ENCODE measurements around the gene TOMM40. TPM values are rescaled to one million over a fixed set of nuclear protein-coding genes. Genes with fewer than 3 reads are reported as not detected.

The TOMM40 gene
- total and polyA plus RNA-seq, 2 of the 13 experiments (the other 11 are each of a cell fraction or from before 2014, with no cell fraction given) = 72.0 to 110 TPM

DNA sequence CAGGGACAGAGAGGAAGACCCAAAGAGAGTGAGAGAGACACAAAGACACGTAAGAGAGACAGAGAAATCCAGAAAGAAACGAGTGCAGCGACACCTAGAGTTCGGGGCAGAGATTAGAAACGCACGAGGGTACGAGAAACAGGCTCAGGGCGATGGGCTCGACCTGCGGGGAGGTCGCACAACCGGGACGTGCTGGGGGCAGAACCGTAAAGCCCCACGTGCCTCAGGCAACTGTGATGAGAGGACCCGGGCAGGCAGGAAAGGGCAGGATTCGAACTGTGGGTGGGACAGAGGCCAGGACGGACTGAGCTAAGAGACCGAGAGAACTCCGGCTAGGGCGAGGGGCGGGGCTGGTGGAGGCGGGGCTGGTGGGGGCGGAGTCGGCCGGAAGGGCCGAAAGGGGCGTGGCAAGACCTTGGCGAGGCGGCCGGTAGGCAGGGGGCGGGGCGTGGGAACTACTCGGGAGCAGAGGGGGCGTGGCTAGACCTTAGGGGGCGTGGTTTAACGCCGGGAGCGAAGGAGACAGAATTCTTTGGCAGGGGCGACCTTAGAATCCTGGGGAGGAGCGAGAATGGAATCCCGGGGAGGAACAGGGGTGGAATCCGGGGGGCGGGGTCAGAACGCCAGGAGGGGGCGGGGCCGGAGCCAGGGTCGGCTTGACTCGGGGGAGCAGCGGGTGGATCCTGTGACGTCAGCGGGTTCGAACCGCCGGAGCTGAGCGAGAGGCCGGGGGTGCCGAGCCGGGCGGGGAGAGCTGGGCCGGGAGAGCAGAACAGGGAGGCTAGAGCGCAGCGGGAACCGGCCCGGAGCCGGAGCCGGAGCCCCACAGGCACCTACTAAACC lies 45.2 kb upstream of the TOMM40 start, which contains the start of gene NECTIN2 (continued):
- no peak for TF ChIP-seq NFYC (CRISPR knock-in tag; IDR thresholded peaks at IDR 0.05)
- peak; percentile 33; the same call in 1 of the 2 replicates for TF ChIP-seq FOXA3 (CRISPR knock-in tag; IDR thresholded peaks at IDR 0.05)
- TF ChIP-seq, protein P1, sequence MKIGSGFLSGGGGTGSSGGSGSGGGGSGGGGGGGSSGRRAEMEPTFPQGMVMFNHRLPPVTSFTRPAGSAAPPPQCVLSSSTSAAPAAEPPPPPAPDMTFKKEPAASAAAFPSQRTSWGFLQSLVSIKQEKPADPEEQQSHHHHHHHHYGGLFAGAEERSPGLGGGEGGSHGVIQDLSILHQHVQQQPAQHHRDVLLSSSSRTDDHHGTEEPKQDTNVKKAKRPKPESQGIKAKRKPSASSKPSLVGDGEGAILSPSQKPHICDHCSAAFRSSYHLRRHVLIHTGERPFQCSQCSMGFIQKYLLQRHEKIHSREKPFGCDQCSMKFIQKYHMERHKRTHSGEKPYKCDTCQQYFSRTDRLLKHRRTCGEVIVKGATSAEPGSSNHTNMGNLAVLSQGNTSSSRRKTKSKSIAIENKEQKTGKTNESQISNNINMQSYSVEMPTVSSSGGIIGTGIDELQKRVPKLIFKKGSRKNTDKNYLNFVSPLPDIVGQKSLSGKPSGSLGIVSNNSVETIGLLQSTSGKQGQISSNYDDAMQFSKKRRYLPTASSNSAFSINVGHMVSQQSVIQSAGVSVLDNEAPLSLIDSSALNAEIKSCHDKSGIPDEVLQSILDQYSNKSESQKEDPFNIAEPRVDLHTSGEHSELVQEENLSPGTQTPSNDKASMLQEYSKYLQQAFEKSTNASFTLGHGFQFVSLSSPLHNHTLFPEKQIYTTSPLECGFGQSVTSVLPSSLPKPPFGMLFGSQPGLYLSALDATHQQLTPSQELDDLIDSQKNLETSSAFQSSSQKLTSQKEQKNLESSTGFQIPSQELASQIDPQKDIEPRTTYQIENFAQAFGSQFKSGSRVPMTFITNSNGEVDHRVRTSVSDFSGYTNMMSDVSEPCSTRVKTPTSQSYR (CRISPR knock-in tag; IDR thresholded peaks at IDR 0.05; ENCODE audit: borderline replicate concordance) = 0 out of 2 replicates have a peak, but pooled peaks have one; percentile 6
- TF ChIP-seq, protein P2, sequence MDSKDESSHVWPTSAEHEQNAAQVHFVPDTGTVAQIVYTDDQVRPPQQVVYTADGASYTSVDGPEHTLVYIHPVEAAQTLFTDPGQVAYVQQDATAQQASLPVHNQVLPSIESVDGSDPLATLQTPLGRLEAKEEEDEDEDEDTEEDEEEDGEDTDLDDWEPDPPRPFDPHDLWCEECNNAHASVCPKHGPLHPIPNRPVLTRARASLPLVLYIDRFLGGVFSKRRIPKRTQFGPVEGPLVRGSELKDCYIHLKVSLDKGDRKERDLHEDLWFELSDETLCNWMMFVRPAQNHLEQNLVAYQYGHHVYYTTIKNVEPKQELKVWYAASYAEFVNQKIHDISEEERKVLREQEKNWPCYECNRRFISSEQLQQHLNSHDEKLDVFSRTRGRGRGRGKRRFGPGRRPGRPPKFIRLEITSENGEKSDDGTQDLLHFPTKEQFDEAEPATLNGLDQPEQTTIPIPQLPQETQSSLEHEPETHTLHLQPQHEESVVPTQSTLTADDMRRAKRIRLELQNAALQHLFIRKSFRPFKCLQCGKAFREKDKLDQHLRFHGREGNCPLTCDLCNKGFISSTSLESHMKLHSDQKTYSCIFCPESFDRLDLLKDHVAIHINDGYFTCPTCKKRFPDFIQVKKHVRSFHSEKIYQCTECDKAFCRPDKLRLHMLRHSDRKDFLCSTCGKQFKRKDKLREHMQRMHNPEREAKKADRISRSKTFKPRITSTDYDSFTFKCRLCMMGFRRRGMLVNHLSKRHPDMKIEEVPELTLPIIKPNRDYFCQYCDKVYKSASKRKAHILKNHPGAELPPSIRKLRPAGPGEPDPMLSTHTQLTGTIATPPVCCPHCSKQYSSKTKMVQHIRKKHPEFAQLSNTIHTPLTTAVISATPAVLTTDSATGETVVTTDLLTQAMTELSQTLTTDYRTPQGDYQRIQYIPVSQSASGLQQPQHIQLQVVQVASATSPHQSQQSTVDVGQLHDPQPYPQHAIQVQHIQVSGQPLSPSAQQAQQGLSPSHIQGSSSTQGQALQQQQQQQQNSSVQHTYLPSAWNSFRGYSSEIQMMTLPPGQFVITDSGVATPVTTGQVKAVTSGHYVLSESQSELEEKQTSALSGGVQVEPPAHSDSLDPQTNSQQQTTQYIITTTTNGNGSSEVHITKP (CRISPR knock-in tag; IDR thresholded peaks at IDR 0.05; ENCODE audit: low read depth) = peak; percentile 34
- TF ChIP-seq FIP1L1 (IDR thresholded peaks at IDR 0.05; ENCODE audit: borderline replicate concordance, insufficient read depth, low read depth, low read length) = no peak
- TF ChIP-seq ELF3 (CRISPR knock-in tag; IDR thresholded peaks at IDR 0.05) = peak; percentile 35; the same call in 1 of the 2 replicates
- TF ChIP-seq, protein P3, sequence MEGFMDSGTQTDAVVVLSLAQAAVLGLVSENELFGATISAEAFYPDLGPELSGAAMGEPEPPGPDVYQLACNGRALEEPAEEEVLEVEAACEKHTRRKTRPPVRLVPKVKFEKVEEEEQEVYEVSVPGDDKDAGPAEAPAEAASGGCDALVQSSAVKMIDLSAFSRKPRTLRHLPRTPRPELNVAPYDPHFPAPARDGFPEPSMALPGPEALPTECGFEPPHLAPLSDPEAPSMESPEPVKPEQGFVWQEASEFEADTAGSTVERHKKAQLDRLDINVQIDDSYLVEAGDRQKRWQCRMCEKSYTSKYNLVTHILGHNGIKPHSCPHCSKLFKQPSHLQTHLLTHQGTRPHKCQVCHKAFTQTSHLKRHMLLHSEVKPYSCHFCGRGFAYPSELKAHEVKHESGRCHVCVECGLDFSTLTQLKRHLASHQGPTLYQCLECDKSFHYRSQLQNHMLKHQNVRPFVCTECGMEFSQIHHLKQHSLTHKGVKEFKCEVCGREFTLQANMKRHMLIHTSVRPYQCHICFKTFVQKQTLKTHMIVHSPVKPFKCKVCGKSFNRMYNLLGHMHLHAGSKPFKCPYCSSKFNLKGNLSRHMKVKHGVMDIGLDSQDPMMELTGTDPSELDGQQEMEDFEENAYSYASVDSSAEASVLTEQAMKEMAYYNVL (CRISPR knock-in tag; IDR thresholded peaks at IDR 0.05; ENCODE audit: borderline replicate concordance) = peak; percentile 66; the same call in 1 of the 2 replicates
- peak; percentile 50 for TF ChIP-seq ETV5 (CRISPR knock-in tag; IDR thresholded peaks at IDR 0.05; ENCODE audit: borderline replicate concordance)
- peak; percentile 74 for TF ChIP-seq STAG1 (CRISPR knock-in tag; IDR thresholded peaks at IDR 0.05)
- no peak for TF ChIP-seq ZNF841 (CRISPR knock-in tag; IDR thresholded peaks at IDR 0.05; ENCODE audit: borderline replicate concordance)
- peak; percentile 94 for TF ChIP-seq CTCF (CRISPR knock-in tag; IDR thresholded peaks at IDR 0.05)
- TF ChIP-seq ARNT2 (CRISPR knock-in tag; IDR thresholded peaks at IDR 0.05; ENCODE audit: low read depth) = no peak; the same call in 1 of the 2 replicates
- TF ChIP-seq ZBTB25 (CRISPR knock-in tag; IDR thresholded peaks at IDR 0.05) = peak; percentile 69
- TF ChIP-seq ATF3 (CRISPR knock-in tag; IDR thresholded peaks at IDR 0.05) = 0 out of 2 replicates have a peak, but pooled peaks have one; percentile 9

Data from HepG2 (cell line).